Brain pericyte (primary cell): ENCODE measurements around the gene C2orf68.
"Not testable (repeated sequence)": the region's sequence is repeated elsewhere in the genome, so short reads cannot be mapped to it uniquely, and the experiment has no call there.

ENCODE experiments used
- DNase-seq: peaks from one replicate; pipeline ENCODE4 v3.0.0-alpha.2; 2012; ENCODE audit warnings: low read depth, low spot score

C2orf68 gene

DNA sequence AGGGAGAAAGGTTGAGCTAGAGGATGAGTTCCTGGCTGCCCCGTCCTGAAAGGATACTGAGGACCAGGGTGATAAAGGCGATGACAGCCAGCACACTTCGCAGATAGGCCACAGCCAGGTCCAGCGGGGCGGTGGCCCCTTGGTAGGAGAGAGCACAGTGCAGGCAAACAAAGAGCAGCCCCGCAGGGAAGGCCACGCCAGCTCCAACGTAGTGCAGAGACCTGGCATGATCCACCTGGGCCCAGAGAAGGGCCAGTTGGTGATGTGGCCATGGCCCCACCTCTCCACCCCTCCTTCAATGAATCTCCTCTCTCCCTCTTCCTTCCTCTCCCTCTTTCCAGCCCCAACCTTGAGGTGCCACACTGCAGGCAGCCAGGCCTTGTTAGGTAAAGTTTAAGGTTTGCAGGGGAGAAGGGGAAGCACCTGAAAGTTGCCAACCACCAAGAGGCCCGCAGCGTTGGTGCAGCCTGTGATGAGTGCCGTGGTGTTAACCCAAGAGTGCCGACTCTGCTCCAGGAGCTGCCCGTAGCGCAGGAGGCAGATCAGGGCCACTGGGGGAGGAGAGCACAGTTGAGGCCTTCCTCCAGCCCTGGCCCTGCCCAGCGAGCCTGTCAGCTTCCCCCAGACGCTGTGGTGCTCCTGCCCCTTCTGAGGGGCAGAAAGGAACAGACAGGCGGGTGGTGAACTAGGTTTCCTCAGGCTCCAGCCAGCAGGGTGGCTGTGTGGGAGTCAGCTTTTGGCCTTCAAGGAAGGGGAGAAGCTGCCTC lies 12.2 kb downstream of the C2orf68 start:
- DNase-seq = no peak

- DNase-seq = no peak
Observed at GRCh38 chr2:85598594-85599340, 13.1 kb downstream of the C2orf68 start.

- DNase-seq = no peak
Observed at GRCh38 chr2:85597241-85597640, 14.6 kb downstream of the C2orf68 start.

GRCh38 chr2:85596486-85597143 lies 15.3 kb downstream of the C2orf68 start:
- no peak for DNase-seq

DNA sequence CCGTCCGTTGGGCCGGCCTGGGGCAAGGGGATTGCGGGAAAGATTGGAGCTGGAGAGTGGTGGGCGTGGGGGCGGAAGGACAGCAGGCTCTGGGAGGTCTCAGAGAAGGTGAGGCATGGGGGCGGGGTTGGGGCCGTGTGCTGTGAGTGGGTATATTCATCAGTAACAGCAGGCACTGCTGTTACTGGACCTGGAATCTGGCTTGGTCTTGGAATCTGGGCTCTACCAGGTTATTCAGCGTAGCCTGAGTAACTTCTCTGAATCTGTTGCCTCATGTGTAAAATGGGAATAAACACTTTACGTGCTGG lies 15.9 kb downstream of the C2orf68 start:
- no peak for DNase-seq

- peak; percentile 92 for DNase-seq
Observed at GRCh38 chr2:85595301-85596025, 16.4 kb downstream of the C2orf68 start, which contains the start of gene RNF181. Gene RNF181 (plus strand): TSS chr2:85595745. CDS start chr2:85595764, 19 bp downstream.

GRCh38 chr2:85594715-85595300 lies 17.1 kb downstream of the C2orf68 start:
- no peak for DNase-seq

DNA sequence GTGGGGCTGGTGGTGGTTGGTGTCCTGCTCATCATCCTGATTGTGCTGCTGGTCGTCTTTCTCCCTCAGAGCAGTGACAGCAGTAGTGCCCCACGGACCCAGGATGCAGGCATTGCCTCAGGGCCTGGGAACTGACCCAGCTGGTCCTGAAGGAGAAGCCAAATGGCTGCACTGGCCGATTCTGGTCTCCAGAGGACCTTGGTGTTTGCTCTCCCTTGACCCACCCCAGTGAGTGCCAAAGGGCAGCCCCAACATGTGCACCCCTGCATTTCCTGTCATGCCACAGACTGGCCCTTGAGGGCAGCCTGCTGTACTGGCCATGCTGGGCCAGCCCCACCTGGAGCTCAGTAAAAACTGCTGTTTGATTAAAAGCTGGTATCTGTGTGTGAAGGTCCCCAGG lies 18.8 kb downstream of the C2orf68 start:
- no peak for DNase-seq

DNA sequence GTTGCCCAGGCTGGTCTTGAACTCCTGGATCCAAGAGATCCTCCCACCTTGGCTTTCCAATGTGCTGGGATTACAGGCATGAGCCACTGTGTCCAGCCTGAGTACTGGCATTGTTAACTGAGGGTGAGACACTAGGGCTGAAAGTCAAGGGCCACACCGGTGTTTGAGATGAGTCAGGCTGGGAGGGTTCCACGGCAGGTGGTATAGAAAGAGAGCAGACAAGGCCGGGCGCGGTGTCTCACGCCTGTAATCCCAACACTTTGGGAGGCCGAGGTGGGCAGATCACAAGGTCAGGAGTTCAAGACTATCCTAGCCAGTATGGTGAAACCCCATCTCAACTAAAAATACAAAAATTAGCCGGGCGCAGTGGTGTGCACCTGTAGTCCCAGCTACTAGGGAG lies 19.6 kb downstream of the C2orf68 start:
- not testable (repeated sequence) for DNase-seq

DNA sequence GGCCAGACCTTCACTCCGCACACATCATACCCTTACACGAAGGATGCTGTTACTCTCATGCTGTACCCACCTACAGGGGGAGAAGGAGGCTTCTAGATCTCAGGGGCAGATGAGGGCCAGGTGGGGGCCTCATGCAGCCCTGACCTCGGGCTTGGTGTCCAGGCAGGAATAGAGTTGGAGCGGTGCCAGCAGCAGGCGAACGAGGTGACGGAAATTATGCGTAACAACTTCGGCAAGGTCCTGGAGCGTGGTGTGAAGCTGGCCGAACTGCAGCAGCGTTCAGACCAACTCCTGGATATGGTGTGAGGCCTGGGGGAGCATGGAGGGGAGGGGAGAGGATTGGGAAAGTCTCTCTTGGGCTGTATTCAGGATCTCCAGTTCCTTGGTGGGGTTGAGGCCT lies 20.3 kb downstream of the C2orf68 start:
- DNase-seq = no peak

GRCh38 chr2:85590950-85591349 lies 20.9 kb downstream of the C2orf68 start:
- DNase-seq = no peak

- peak; percentile 100 for DNase-seq
Observed at GRCh38 chr2:85589982-85590791, 21.7 kb downstream of the C2orf68 start.

DNA sequence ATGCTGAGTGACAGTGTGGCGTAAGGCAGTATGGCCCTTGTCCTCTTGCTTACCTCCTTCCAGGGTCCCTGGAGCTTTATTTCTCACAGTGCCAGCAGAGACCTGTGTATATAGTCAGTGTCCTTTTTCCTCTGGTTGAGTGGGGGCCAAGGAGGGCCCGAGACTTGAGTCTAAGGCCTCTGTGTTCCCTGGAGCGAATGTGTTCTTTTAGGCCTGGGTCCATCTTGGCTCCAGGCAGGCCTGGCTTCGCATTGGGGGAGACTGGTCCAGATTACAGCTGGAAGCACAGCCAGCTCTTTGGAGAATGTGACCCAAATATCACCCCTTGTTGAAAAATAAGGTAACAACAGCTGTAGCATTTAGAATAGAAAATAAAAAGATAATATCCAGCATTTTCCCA lies 22.7 kb downstream of the C2orf68 start:
- DNase-seq = no peak

- DNase-seq = no peak
Observed at GRCh38 chr2:85588645-85589044, 23.2 kb downstream of the C2orf68 start.

DNA sequence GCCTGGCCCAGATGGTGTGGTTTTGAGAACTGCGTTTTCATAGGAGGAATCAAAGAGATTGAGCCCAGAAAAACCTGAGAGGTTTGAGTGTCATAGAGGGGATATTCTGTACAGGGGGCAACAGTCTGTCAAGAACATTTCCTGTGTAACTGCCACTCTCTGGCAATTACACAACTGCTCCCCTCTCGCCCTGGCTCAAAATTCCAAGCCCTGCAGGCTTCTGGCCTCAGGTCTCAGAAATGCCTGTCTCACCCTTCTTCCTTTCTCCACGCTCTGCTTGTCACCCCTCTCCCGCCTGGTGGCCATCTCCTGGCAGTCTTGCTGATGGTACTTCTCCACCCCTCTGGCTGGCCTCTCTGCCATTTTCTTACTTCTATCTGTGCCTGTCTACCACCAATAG lies 23.6 kb downstream of the C2orf68 start:
- DNase-seq = no peak

GRCh38 chr2:85585781-85586105 lies 26.1 kb downstream of the C2orf68 start:
- DNase-seq = no peak

- DNase-seq = no peak
Observed at GRCh38 chr2:85584857-85585780, 26.7 kb downstream of the C2orf68 start.

DNA sequence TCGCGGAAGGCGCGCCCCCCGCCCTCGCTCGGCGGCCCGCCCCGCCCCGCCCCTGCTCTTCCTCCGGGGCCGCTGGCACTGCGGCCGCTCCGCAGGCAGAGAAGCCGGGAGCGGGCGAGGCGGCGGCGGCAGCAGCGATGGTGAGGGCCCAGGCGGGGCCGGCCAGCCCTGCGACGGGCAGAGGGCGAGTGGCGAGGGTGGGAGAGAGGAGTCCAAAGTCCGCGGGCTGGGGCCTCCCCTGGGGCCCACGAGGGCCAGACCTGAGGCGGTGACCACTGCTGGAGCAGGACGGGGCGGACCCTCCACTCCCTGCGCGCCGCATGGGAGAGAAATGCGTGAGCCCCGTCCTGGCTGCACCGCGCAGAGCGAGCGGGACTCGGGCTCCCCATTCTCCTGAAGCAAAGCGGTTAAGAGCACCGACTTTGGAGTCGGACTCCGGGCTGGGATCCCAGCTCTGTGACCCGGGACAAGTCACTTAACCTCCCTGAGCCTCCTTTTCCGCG lies 27.5 kb downstream of the C2orf68 start, which contains the start of gene VAMP5:
TSS of gene VAMP5 (plus strand) at position 78 of the 503 bp plus-strand sequence. CDS start at position 138, 60 bp downstream.
- DNase-seq = no peak

GRCh38 chr2:85583667-85584353 lies 28.1 kb downstream of the C2orf68 start:
- no peak for DNase-seq
